Activated CD4-positive, alpha-beta memory T cell treated with anti-CD3 and anti-CD28 coated beads for 36 hours (primary cell): ENCODE data around the gene ARID3C. TPM values are rescaled to one million over a fixed set of nuclear protein-coding genes. Genes with fewer than 3 reads are reported as not detected.

Experiments used
- CTCF ChIA-PET: fragments of 350-600 bp; sonication (Branson Sonifier 250); formaldehyde crosslinking; loops from one replicate; lab custom pipeline; 2021; ENCODE audit warnings: antibody characterized with exemption, inconsistent platforms; lab: Charles Lee
- POLR2A ChIA-PET: fragments of 350-600 bp; sonication (Branson Sonifier 250); formaldehyde crosslinking; loops from one replicate; lab custom pipeline; 2021; ENCODE audit warnings: antibody characterized with exemption; lab: Charles Lee
- DNase-seq: peaks from one replicate; pipeline ENCODE4 v3.0.0-alpha.2; 2020
- H3K27ac Mint-ChIP-seq: one replicate; pipeline ENCODE4 v1.8.0; 2021; ENCODE audit warnings: mixed read lengths
- H3K27me3 Mint-ChIP-seq: one replicate; pipeline ENCODE4 v1.8.0; 2021; ENCODE audit warnings: mixed read lengths
- H3K36me3 Mint-ChIP-seq: one replicate; pipeline ENCODE4 v1.8.0; 2021; ENCODE audit warnings: mixed read lengths
- H3K4me1 Mint-ChIP-seq: one replicate; pipeline ENCODE4 v1.8.0; 2021; ENCODE audit warnings: low read depth, mixed read lengths
- H3K4me3 Mint-ChIP-seq: one replicate; pipeline ENCODE4 v1.8.0; 2021; ENCODE audit warnings: mild to moderate bottlenecking, mixed read lengths
- H3K9me3 Mint-ChIP-seq: one replicate; pipeline ENCODE4 v1.8.0; 2021; ENCODE audit warnings: mixed read lengths
- intact Hi-C: fragments of 100-400 bp; cut with micrococcal nuclease; formaldehyde crosslinking; loops from one replicate; pipeline ENCODE4 v1.15.1; 2023
- total RNA-seq, 2 experiments: library from RNA; stranded (reverse); gene quantifications; one replicate each; pipeline ENCODE4 v1.2.3, GENCODE V29; 2021

Gene ARID3C
- total RNA-seq, 2 experiments from 2014 or later, result 0.14 to 0.17 TPM

- POLR2A ChIA-PET, result interaction anchor here (1.5 kb wide), 1 partner anchor 42 kb away, joined by 3 read pairs; no protein-coding TSS in a partner anchor
- Mint-ChIP-seq H3K27ac (no peak overlapping the region), H3K4me1 (peaks cover 25% of the 10 kb centered on the region), H3K9me3 (no peaks in the 10 kb centered on the region), H3K36me3 (no peaks in the 10 kb centered on the region), H3K27me3 (peaks cover 52% of the 10 kb centered on the region), H3K4me3 (no peak overlapping the region)
- intact Hi-C loops, result loop anchor here (1.0 to 5.0 kb wide), 5 partner anchors 30 to 190 kb away; no protein-coding TSS in a partner anchor
- no peak for DNase-seq
- CTCF ChIA-PET, result interaction anchor here (0.6 to 3.3 kb wide), 41 partner anchors 9 to 339 kb away, joined by 3 to 41 read pairs (median 5); partner anchors contain the start of genes DCTN3 and MYORG
Observed at GRCh38 chr9:34591917-34592866, 36.7 kb downstream of the ARID3C start.

- POLR2A ChIA-PET, result interaction anchor here (1.5 kb wide), 1 partner anchor 41 kb away, joined by 3 read pairs; no protein-coding TSS in a partner anchor
- Mint-ChIP-seq H3K4me3 (peak overlapping the region; percentile 53), H3K4me1 (peaks cover 25% of the 10 kb centered on the region), H3K27me3 (peaks cover 60% of the 10 kb centered on the region), H3K27ac (no peak overlapping the region), H3K36me3 (no peaks in the 10 kb centered on the region), H3K9me3 (no peaks in the 10 kb centered on the region)
- intact Hi-C loops, result loop anchor here (1.0 to 5.0 kb wide), 5 partner anchors 29 to 189 kb away; no protein-coding TSS in a partner anchor
- DNase-seq, result peak; percentile 86
- CTCF ChIA-PET, result interaction anchor here (0.5 to 3.3 kb wide), 50 partner anchors 8 to 462 kb away, joined by 3 to 41 read pairs (median 5); partner anchors contain the start of genes DCTN3, MYORG and RPP25L
Observed at GRCh38 chr9:34591248-34591916, 37.5 kb downstream of the ARID3C start.

- H3K36me3 Mint-ChIP-seq, result no peaks in the 10 kb centered on the region
- H3K9me3 Mint-ChIP-seq, result no peaks in the 10 kb centered on the region
- peak overlapping the region; percentile 53 for H3K4me3 Mint-ChIP-seq
- intact Hi-C loops, result loop anchor here (1.0 to 5.0 kb wide), 5 partner anchors 28 to 188 kb away; no protein-coding TSS in a partner anchor
- POLR2A ChIA-PET, result interaction anchor here (0.6 to 1.5 kb wide), 2 partner anchors 40 to 68 kb away, joined by 3 read pairs; no protein-coding TSS in a partner anchor
- H3K27me3 Mint-ChIP-seq, result peaks cover 64% of the 10 kb centered on the region
- CTCF ChIA-PET, result interaction anchor here (0.9 to 3.3 kb wide), 33 partner anchors 11 to 338 kb away, joined by 3 to 41 read pairs (median 6); partner anchors contain the start of genes DCTN3, MYORG and RPP25L
- H3K27ac Mint-ChIP-seq, result no peak overlapping the region
- DNase-seq, result peak; percentile 38
- peaks cover 25% of the 10 kb centered on the region for H3K4me1 Mint-ChIP-seq
Observed at GRCh38 chr9:34590381-34591247, 38.3 kb downstream of the ARID3C start.

GRCh38 chr9:34589636-34590380 is 39.1 kb downstream of the ARID3C start, which contains the start of gene CNTFR:
TSS of gene CNTFR (minus strand) at chr9:34589724. CDS start at chr9:34568981, 20,743 bp downstream.
- CTCF ChIA-PET, result interaction anchor here (0.9 to 1.1 kb wide), 2 partner anchors 42 to 186 kb away, joined by 3 to 4 read pairs; no protein-coding TSS in a partner anchor
- intact Hi-C loops, result loop anchor here (2.0 to 5.0 kb wide), 3 partner anchors 65 to 188 kb away; no protein-coding TSS in a partner anchor
- no peaks in the 10 kb centered on the region for H3K9me3 Mint-ChIP-seq
- H3K27me3 Mint-ChIP-seq, result peaks cover 66% of the 10 kb centered on the region
- DNase-seq, result peak; percentile 15
- peak within 1 kb of the TSS; percentile 53 for H3K4me3 Mint-ChIP-seq
- H3K36me3 Mint-ChIP-seq, result no peaks in the 10 kb centered on the region
- H3K27ac Mint-ChIP-seq, result no peak within 1 kb of the TSS
- POLR2A ChIA-PET, result no interaction called here
- peaks cover 25% of the 10 kb centered on the region for H3K4me1 Mint-ChIP-seq

GRCh38 chr9:34588671-34589635 is 39.9 kb downstream of the ARID3C start:
- intact Hi-C loops, result no loop called here
- peaks cover 25% of the 10 kb centered on the region for H3K4me1 Mint-ChIP-seq
- H3K27me3 Mint-ChIP-seq, result peaks cover 69% of the 10 kb centered on the region
- POLR2A ChIA-PET, result no interaction called here
- CTCF ChIA-PET, result interaction anchor here (0.9 to 1.1 kb wide), 2 partner anchors 41 to 185 kb away, joined by 3 to 4 read pairs; no protein-coding TSS in a partner anchor
- H3K4me3 Mint-ChIP-seq, result peak overlapping the region; percentile 12
- no peak overlapping the region for H3K27ac Mint-ChIP-seq
- no peaks in the 10 kb centered on the region for H3K36me3 Mint-ChIP-seq
- DNase-seq, result no peak
- H3K9me3 Mint-ChIP-seq, result no peaks in the 10 kb centered on the region

GRCh38 chr9:34587271-34587670 is 41.6 kb downstream of the ARID3C start:
- intact Hi-C loops, result no loop called here
- H3K4me3 Mint-ChIP-seq, result no peak overlapping the region
- CTCF ChIA-PET, result interaction anchor here (0.7 to 1.5 kb wide), 5 partner anchors 16 to 183 kb away, joined by 3 to 6 read pairs (median 5); no protein-coding TSS in a partner anchor

GRCh38 chr9:34585946-34586669 is 42.8 kb downstream of the ARID3C start:
- H3K4me3 Mint-ChIP-seq, result no peak overlapping the region
- peaks cover 18% of the 10 kb centered on the region for H3K4me1 Mint-ChIP-seq
- H3K36me3 Mint-ChIP-seq, result no peaks in the 10 kb centered on the region
- no peak for DNase-seq
- H3K27ac Mint-ChIP-seq, result no peak overlapping the region
- no peaks in the 10 kb centered on the region for H3K9me3 Mint-ChIP-seq
- ChIA-PET CTCF (interaction anchor here (1.2 kb wide), 1 partner anchor 24 kb away, joined by 5 read pairs; no protein-coding TSS in a partner anchor), POLR2A (no interaction called here)
- intact Hi-C loops, result no loop called here
- H3K27me3 Mint-ChIP-seq, result peaks cover 55% of the 10 kb centered on the region

More at GRCh38 chr9:34587271-34587670, 41.6 kb downstream of the ARID3C start:
- Mint-ChIP-seq H3K27ac (no peak overlapping the region), H3K27me3 (peaks cover 58% of the 10 kb centered on the region), H3K4me1 (peaks cover 25% of the 10 kb centered on the region), H3K9me3 (no peaks in the 10 kb centered on the region), H3K36me3 (no peaks in the 10 kb centered on the region)
- POLR2A ChIA-PET, result no interaction called here
- DNase-seq, result no peak

- H3K27me3 Mint-ChIP-seq, result peaks cover 56% of the 10 kb centered on the region
- no peak for DNase-seq
- intact Hi-C loops, result no loop called here
- CTCF ChIA-PET, result interaction anchor here (1.2 kb wide), 1 partner anchor 23 kb away, joined by 5 read pairs; no protein-coding TSS in a partner anchor
- H3K9me3 Mint-ChIP-seq, result no peaks in the 10 kb centered on the region
- H3K4me3 Mint-ChIP-seq, result no peak overlapping the region
- no peak overlapping the region for H3K27ac Mint-ChIP-seq
- POLR2A ChIA-PET, result no interaction called here
- H3K4me1 Mint-ChIP-seq, result peaks cover 9% of the 10 kb centered on the region
- no peaks in the 10 kb centered on the region for H3K36me3 Mint-ChIP-seq
Observed at GRCh38 chr9:34584970-34585369, 43.9 kb downstream of the ARID3C start.

- H3K27me3 Mint-ChIP-seq, result peaks cover 56% of the 10 kb centered on the region
- H3K4me1 Mint-ChIP-seq, result peaks cover 6% of the 10 kb centered on the region
- no peak for DNase-seq
- no peak overlapping the region for H3K27ac Mint-ChIP-seq
- no peak overlapping the region for H3K4me3 Mint-ChIP-seq
- H3K9me3 Mint-ChIP-seq, result no peaks in the 10 kb centered on the region
- no peaks in the 10 kb centered on the region for H3K36me3 Mint-ChIP-seq
- POLR2A ChIA-PET, result no interaction called here
- CTCF ChIA-PET, result interaction anchor here (0.7 to 1.6 kb wide), 4 partner anchors 9 to 179 kb away, joined by 3 to 4 read pairs (median 4); no protein-coding TSS in a partner anchor
- intact Hi-C loops, result no loop called here
Observed at GRCh38 chr9:34582787-34583186, 46.1 kb downstream of the ARID3C start.
